ENCODE results near the gene CA10.

Gene CA10

DNA sequence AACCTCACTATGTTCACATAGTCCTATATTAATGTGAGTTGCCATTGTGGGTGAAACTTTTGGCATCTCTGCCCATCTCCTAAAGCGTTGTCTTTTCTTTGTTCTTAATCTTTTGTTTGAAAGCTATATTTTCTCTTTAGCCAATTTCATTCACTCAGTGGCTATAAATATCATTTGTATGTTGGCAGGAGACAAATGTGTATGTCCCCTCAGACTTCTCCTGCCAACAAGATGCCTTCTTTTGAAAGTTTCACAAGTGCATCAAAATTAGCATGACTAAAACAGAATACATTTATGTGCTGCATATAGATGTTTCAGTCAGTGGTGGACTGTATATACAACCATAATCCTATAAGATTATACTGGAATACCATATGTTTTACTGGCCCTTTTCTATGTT lies 109.0 kb downstream of the CA10 start:
- no peaks in the 10 kb centered on the region for H3F3A ChIP-seq (ENCODE audit: insufficient read depth)
- H2AFZ ChIP-seq (ENCODE audit: low read depth, low read length, severe bottlenecking): no peak overlapping the region
- no peaks in the 10 kb centered on the region for H4K20me1 ChIP-seq (ENCODE audit: low read depth, low read length)
- no peaks in the 10 kb centered on the region for H3K9me2 ChIP-seq (replicated peaks; ENCODE audit: insufficient read depth, low read length)
- H3K9ac ChIP-seq (ENCODE audit: low read length): no peak overlapping the region
- H3K36me3 ChIP-seq (ENCODE audit: low read length): no peaks in the 10 kb centered on the region
- H3K27ac ChIP-seq (ENCODE audit: low read depth, low read length): no peak overlapping the region
- no peak for TF ChIP-seq EZH2phosphoT487 (conservative IDR thresholded peaks at IDR 0.05; ENCODE audit: low read length)
- TF ChIP-seq, protein P1, sequence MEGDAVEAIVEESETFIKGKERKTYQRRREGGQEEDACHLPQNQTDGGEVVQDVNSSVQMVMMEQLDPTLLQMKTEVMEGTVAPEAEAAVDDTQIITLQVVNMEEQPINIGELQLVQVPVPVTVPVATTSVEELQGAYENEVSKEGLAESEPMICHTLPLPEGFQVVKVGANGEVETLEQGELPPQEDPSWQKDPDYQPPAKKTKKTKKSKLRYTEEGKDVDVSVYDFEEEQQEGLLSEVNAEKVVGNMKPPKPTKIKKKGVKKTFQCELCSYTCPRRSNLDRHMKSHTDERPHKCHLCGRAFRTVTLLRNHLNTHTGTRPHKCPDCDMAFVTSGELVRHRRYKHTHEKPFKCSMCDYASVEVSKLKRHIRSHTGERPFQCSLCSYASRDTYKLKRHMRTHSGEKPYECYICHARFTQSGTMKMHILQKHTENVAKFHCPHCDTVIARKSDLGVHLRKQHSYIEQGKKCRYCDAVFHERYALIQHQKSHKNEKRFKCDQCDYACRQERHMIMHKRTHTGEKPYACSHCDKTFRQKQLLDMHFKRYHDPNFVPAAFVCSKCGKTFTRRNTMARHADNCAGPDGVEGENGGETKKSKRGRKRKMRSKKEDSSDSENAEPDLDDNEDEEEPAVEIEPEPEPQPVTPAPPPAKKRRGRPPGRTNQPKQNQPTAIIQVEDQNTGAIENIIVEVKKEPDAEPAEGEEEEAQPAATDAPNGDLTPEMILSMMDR (IDR thresholded peaks at IDR 0.05; ENCODE audit: insufficient read depth, low read length, poor library complexity, severe bottlenecking): no peak
- H3K27me3 ChIP-seq (ENCODE audit: low read length): no peaks in the 10 kb centered on the region
- H3K79me2 ChIP-seq (ENCODE audit: insufficient read depth, low read length): no peaks in the 10 kb centered on the region
- no peak overlapping the region for H3K4me3 ChIP-seq (ENCODE audit: insufficient read depth, low read length, poor library complexity, severe bottlenecking)
- H3K4me2 ChIP-seq (ENCODE audit: low read depth, low read length, poor library complexity, severe bottlenecking): no peak overlapping the region
- H3K9me3 ChIP-seq (ENCODE audit: insufficient read depth, low read length): no peaks in the 10 kb centered on the region

DNA sequence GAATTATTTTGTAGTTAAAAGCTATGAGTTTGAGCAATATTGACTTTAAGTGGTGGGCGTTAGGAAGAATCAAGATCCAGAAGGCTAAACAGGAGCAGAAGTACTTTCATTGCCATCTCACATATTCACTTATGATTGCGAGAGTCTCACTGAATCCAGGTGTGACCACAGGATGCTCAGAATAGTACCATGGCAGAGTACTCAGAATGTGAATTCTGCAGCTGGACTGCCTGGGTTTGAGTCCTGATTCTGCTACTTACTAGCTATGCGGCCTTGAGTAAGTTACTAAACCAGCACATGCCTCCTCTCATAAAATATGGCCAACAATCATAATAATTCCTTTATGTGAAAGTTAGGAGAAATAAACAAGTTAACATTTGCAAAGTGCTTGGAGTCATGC lies 109.5 kb downstream of the CA10 start:
- H3K36me3 ChIP-seq (ENCODE audit: low read length): no peaks in the 10 kb centered on the region
- no peak overlapping the region for H3K9ac ChIP-seq (ENCODE audit: low read length)
- no peak overlapping the region for H2AFZ ChIP-seq (ENCODE audit: low read depth, low read length, severe bottlenecking)
- H3K9me2 ChIP-seq (replicated peaks; ENCODE audit: insufficient read depth, low read length): no peaks in the 10 kb centered on the region
- TF ChIP-seq EZH2phosphoT487 (conservative IDR thresholded peaks at IDR 0.05; ENCODE audit: low read length): no peak
- TF ChIP-seq, protein P1 (IDR thresholded peaks at IDR 0.05; ENCODE audit: insufficient read depth, low read length, poor library complexity, severe bottlenecking): no peak
- H3K4me3 ChIP-seq (ENCODE audit: insufficient read depth, low read length, poor library complexity, severe bottlenecking): no peak overlapping the region
- no peaks in the 10 kb centered on the region for H3K9me3 ChIP-seq (ENCODE audit: insufficient read depth, low read length)
- H3K4me2 ChIP-seq (ENCODE audit: low read depth, low read length, poor library complexity, severe bottlenecking): no peak overlapping the region
- H4K20me1 ChIP-seq (ENCODE audit: low read depth, low read length): no peaks in the 10 kb centered on the region
- no peaks in the 10 kb centered on the region for H3K79me2 ChIP-seq (ENCODE audit: insufficient read depth, low read length)
- no peaks in the 10 kb centered on the region for H3K27me3 ChIP-seq (ENCODE audit: low read length)
- no peaks in the 10 kb centered on the region for H3F3A ChIP-seq (ENCODE audit: insufficient read depth)
- H3K27ac ChIP-seq (ENCODE audit: low read depth, low read length): no peak overlapping the region

DNA sequence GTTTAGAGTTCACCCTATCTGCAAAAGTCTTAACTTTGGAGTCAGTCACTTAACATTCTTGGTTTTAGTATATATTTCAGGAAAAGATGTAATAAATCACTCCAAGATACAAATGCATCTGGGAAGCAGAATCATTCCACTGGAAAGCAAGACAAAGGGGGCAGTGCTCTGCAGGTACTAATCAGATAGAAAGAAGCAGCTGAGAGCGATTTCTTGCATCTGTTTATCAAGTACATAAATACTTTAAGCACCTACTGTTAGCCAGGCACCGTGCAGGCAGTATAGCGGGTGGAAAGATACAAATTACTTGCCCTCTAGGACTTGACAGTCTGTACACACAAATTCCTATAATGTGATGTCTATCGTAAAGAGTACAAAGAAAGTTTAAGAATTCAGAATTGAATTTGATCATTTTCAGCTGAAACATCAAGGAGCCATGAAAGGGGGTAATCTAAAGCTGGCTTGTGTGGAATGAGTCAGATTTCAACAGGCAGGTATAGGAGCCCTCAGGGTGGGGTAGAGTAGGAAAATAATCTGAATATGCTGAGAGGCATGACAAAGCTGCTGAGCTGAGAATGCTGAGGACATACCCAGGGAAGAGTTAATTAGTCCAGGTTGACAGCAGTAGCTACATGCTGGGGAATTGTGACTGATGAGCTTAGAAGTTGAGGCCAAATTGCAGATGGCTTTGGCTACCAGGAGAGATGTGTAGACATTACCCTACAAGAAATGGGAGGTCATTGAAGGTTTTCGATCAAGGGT lies 110.2 kb downstream of the CA10 start:
- H3K9me2 ChIP-seq (replicated peaks; ENCODE audit: insufficient read depth, low read length): no peaks in the 10 kb centered on the region
- H3K79me2 ChIP-seq (ENCODE audit: insufficient read depth, low read length): no peaks in the 10 kb centered on the region
- no peak overlapping the region for H2AFZ ChIP-seq (ENCODE audit: low read depth, low read length, severe bottlenecking)
- H3K27me3 ChIP-seq (ENCODE audit: low read length): no peaks in the 10 kb centered on the region
- H3K4me2 ChIP-seq (ENCODE audit: low read depth, low read length, poor library complexity, severe bottlenecking): no peak overlapping the region
- H3K9me3 ChIP-seq (ENCODE audit: insufficient read depth, low read length): no peaks in the 10 kb centered on the region
- no peaks in the 10 kb centered on the region for H3F3A ChIP-seq (ENCODE audit: insufficient read depth)
- TF ChIP-seq, protein P1 (IDR thresholded peaks at IDR 0.05; ENCODE audit: insufficient read depth, low read length, poor library complexity, severe bottlenecking): no peak
- TF ChIP-seq EZH2phosphoT487 (conservative IDR thresholded peaks at IDR 0.05; ENCODE audit: low read length): no peak
- H3K27ac ChIP-seq (ENCODE audit: low read depth, low read length): no peak overlapping the region
- no peaks in the 10 kb centered on the region for H3K36me3 ChIP-seq (ENCODE audit: low read length)
- H3K4me3 ChIP-seq (ENCODE audit: insufficient read depth, low read length, poor library complexity, severe bottlenecking): no peak overlapping the region
- no peak overlapping the region for H3K9ac ChIP-seq (ENCODE audit: low read length)
- no peaks in the 10 kb centered on the region for H4K20me1 ChIP-seq (ENCODE audit: low read depth, low read length)

Measured in SU-DHL-6 (cell line).